HUDEP-2 (cell line): ENCODE measurements around the gene KCNJ10.

Experiments used
- DNase-seq, 76 experiments: peaks; one replicate each; lab custom pipeline; 2025; ENCODE audit not compliant: unreplicated experiment in 76 of 76; lab: John Stamatoyannopoulos, UW

The KCNJ10 gene

DNA sequence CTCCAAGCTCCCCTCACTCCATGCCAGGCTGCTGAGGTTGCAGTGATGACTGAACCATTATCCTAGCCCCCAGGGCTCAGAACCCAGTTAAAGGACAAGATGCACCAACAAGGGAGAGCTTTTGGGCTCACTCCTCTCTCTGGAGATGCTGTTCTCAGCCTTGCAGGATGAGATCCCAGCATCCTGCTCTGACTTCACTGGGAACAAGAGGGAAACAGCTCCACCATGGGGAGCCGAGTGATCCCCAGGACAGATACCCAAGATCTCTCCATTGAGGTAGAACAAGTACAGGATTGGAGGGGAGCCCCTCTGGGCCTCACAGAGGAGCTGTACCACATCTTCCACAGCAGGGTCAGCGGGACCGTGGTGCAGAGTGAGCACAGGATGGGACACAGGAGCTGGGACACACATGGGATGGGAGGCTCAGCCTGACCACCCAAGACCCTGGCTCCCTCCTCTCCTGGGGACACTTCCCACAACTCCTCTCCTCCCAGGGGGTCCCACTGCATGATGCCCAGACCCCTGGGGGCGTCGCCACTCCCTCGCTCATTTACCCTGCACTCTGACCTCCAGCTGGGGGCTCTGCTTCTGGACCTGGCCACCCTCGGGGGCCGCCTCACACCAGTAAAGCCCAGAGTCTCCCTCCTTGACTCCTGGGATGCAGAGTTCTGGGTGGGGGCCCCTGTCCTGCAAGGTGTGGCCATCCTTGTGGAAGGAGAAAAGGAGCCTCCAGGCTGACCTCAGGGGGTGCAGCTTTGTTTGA, 97.3 kb downstream of the KCNJ10 start:
- no peak for DNase-seq

DNA sequence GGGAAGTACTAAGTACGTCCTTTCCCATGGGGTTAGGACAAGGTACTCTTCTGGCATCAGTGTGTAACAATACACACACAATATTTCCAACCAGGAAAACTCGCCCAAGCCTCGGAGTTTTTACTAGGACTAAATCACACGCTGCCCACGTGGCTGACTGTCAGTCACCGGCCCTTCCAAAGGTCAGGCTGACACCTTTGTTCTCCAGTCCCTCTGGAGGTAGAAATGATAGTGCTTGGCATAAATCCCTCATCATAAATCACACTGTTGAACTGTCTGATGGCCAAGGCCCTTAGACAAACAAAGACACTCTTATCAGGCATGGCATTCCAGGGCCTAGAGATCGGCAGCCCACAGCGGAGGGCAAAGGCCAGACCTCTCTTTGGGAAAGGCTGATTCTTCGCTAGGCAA, 99.0 kb downstream of the KCNJ10 start:
- DNase-seq: no peak

DNA sequence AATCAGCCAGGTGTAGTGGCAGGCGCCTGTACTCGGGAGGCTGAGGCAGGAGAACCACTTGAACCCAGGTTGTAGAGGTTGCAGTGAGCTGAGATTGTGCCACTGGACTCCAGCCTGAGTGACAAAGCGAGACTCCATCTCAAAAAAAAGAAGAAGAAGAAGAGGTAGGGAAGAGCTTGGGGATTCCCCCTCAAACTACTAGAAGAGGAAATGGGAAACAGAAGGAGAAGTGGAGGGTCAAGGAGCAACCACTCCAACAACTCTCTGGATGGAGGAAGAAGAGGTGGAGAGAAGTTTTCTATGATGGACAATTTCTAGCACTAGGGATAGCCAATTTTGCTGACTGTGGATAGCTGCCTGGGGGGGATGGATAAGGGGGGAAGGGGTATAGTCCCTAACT, 101.1 kb downstream of the KCNJ10 start:
- DNase-seq: no peak

DNA sequence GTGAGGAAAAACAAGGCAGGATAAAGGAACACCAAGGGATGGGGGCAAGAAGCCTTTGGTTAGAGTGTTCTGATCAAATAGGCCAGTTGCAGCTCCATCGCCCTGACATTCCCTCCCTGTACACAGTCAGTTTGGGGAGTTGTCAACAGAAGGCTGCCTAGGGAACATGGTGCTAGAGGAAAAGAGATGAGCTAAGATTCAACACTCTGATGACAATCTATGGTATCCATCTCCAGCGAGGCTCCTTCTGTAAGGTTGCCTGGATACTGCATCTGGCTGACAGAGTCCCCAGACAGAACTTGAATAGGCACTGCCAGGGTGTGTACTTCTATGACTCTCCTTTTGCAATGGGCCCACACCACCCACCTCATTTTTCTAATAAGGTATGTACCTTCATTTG, 104.7 kb downstream of the KCNJ10 start:
- DNase-seq: no peak

DNA sequence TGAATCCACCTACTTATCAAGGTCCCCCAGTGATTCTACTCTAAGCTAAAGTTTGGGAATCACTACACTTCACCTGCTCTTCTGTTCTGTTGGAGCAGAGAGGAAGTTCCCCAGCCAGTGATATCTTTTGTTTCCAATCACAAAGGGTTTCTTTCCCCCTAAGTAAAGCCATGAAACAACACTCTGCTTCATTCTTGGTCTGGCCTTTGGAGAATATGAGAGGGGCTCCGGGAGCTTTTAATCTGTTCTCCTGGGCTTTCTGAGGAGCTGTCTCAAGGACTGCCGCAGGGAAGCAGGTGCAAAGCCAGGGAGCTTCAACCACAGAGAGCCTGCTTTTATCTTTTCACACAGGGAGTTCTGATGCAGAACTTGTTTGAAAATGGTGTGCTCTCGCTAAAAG, 105.8 kb downstream of the KCNJ10 start:
- DNase-seq: no peak

- DNase-seq: no peak
Observed at GRCh38 chr1:159962176-159962575, 107.8 kb downstream of the KCNJ10 start.

- no peak for DNase-seq
Observed at GRCh38 chr1:159961636-159962035, 108.3 kb downstream of the KCNJ10 start.

DNA sequence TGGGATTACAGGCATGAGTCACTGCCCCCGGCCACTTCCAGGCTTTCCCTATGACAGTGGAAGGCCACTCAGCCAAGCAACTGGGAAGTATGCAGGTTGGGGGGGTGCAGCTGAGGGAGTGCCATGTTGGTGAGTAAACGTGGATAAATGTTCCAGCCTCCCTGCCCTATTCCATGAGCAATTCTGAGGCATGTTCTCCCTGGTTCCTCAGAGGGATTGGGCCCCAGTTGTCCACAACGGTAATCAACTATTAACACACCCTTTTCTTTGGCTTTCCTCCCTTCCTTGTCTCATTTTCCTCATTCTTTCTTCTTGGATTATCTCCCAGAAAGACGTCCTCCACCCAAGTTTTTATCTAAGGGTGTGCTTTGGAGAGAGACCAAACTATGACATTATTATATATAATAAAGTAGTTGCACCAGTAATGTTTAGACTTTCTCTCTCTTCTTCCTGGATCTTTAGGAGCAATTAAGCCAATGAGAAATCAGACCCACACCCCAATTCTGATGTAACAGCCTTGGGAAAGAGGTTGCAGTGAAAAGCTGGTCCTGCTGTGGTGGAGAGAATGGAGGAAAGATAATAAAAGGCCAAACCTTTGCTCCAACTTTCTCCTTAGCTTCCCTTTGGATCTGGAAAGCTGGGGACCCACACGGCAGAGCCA, 109.1 kb downstream of the KCNJ10 start:
- peak in 8 of 76 experiments; percentile 8 to 43 (median 20) for DNase-seq

DNA sequence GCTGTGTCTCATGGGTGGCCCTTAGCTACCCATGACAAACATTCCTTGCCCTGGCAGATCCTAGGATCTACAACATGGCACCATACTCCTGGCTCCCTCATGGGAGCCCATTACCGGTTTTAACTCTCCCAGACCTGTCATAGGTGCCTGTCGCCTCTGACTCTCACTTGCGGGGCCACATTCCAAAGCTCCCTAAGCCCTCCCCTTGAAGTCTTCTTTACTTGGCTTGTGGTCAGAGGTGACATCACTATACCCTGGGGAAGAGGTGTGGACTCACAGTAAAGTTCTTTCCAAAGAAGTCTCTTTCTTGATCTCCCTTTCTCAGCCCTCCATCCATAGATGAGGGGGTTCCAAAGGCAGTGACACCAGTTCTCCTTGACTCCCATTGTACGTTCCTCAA, 110.5 kb downstream of the KCNJ10 start:
- no peak for DNase-seq

DNA sequence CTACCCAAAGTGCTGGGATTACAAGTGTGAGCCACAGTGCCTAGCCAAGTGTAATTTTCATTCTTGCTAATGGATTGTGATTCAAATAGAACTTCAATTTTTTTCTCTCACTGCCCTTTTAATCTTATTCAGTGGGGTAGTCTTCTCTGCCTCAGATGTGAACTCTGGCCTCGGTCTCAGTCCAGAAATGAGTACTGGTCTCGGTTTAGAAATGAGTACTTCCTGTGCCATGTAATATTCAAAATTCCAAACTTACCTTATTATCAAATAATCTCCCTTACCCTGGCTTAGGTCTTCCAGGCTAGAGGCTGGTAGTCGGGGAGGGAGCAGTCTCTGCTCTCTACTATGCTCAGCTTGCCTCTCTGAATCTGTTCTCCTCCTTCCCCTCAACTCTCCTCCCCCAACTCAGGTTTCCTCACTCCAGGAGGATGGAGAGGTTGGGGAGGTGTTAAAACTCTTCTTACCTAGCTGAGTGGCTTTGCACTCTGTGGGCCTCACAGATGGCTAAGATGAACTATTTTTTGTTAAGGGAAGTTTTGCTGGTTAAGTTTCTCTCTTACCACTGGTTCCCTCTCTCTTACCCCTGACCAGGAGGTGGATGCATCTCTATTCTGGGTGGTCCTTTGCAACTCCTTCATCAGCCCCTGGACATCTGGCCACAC, 111.1 kb downstream of the KCNJ10 start:
- no peak for DNase-seq

- DNase-seq: peak in 33 of 76 experiments; percentile 3 to 60 (median 27)
Observed at GRCh38 chr1:159957824-159958268, 112.1 kb downstream of the KCNJ10 start.

- no peak for DNase-seq
Observed at GRCh38 chr1:159955456-159955855, 114.5 kb downstream of the KCNJ10 start.

DNA sequence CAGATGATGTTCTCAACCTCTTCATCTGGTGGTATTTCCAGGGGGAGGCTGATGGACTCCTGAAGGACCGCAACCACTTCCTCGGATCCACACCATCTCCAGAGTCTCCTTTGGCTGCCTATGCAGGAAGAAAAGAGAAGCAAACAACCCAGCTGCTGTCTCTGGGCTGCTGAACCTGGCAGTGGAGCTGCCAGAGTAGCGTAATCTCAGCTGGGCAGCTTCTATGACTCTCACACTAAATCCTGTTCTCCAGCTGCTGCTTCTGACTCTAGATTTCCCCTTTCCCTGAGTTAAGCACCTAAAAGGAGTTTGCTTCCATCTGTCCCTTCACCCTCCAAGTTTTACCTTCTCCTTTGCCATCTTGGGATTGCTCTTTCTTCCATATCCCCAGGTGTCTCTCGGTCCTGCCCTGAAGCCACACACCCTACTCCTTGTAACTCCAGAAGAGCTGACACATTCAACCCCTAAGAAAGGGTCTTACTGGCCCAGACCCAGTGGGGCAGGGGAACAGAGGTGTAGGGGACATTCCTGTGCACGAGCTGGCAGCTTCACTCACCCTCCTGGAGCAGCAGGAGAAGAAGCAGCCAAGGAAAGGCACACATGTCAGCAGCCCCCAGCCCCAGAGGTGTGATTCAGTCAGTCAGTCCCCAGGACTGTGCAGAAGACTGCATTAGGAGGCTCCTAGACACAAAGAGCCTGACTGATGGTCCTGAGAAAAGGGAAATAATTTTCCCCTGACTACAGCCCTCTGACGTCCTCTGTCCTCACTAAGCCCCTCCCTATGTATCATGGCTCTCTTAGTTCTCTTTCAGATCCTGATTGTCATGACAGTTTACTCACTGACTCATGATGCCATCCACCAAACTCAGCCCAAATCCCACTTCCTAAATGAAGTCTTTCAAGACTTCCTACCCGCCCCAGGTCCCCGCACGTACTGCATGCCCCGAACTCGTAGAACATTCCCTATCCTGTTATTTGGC, 116.1 kb downstream of the KCNJ10 start, which contains the start of gene SLAMF9:
Gene SLAMF9 (minus strand): TSS at position 702 of the 980 bp plus-strand sequence. CDS start 100 bp downstream, at position 602.
- no peak for DNase-seq

- no peak for DNase-seq
Observed at GRCh38 chr1:159952932-159953331, 117.0 kb downstream of the KCNJ10 start.

- DNase-seq: no peak
Observed at GRCh38 chr1:159951551-159951950, 118.4 kb downstream of the KCNJ10 start.

DNA sequence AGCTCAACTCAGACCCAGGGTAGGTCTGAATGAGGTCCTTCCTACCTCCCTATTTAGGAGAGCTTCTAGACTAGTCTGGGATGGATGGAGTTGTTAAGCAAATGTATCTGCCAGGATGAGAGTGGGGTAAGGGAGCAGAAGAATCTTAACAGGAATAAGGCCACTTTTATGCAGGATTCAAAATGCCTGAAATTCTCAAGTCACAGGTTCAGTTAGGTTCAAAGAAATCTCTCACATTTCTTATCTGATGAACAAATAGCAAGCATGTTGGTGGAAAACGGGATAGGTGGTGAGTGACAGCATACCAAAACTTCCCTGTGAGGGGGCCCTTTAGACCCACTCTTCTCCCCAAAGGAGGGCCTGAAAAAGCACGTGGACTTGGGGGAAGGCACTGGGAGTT, 118.9 kb downstream of the KCNJ10 start:
- DNase-seq: no peak

- no peak for DNase-seq
Observed at GRCh38 chr1:159949981-159950381, 120.0 kb downstream of the KCNJ10 start.

DNA sequence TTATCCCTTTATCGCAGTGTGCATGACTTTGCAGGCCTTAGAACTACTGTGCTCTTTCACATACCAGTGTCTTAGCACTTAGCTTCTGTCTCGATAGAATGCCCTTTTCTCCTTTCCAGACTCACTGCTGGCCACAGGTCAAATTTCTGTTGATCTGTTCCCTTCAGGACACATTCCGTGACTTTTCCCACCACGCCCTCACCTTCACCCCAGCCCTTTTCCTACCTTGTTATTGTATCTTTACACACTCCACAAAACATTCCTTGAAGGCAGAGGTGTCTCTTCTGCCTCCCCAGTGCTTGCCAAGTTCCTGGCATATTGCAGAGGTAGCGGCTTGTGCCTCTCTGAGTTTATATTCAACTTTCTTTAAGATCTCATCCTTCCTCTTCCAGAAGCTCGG, 120.8 kb downstream of the KCNJ10 start:
- no peak for DNase-seq
